CD4-positive, alpha-beta memory T cell (primary cell): Measurements from ENCODE around the gene TMEM178B. TPM values are rescaled to one million over a fixed set of nuclear protein-coding genes. Genes with fewer than 3 reads are reported as not detected.
A peak's percentile ranks its signal among the peaks of the same experiment; 100 is the strongest.

Experiments used
- CTCF ChIA-PET: fragments of 350-600 bp; sonication (Branson Sonifier 250); formaldehyde crosslinking; loops from one replicate; lab custom pipeline; 2021; ENCODE audit warnings: inconsistent platforms; ENCODE audit not compliant: partially characterized antibody; lab: Charles Lee
- POLR2A ChIA-PET: fragments of 350-600 bp; sonication (Branson Sonifier 250); formaldehyde crosslinking; loops from one replicate; lab custom pipeline; 2021; ENCODE audit not compliant: partially characterized antibody; lab: Charles Lee
- DNase-seq, 5 donors: peaks; one replicate each; pipeline versions ENCODE4 v3.0.0 to v3.0.0-alpha.2; 2020 to 2022; ENCODE audit warnings: mixed read lengths in 1 of 5
- H3K27ac ChIP-seq: one replicate; pipeline ENCODE4 v1.7.0; 2013; ENCODE audit warnings: low read depth, low read length
- H3K27me3 ChIP-seq: 2 replicates; pipeline ENCODE4 v1.7.0; 2013; ENCODE audit warnings: mild to moderate bottlenecking, low read length, moderate library complexity; ENCODE audit not compliant: insufficient read depth
- H3K36me3 ChIP-seq: 2 replicates; pipeline ENCODE4 v1.7.0; 2013; ENCODE audit warnings: mild to moderate bottlenecking, low read length, moderate library complexity; ENCODE audit not compliant: insufficient read depth
- H3K4me1 ChIP-seq: 2 replicates; pipeline ENCODE4 v1.7.0; 2013; ENCODE audit warnings: mild to moderate bottlenecking, low read length, moderate library complexity; ENCODE audit not compliant: insufficient read depth
- H3K4me3 ChIP-seq, 2 donors: one replicate each; pipeline ENCODE4 v1.7.0; 2013; ENCODE audit warnings: low read length in 2 of 2, mild to moderate bottlenecking in 1 of 2
- H3K9me3 ChIP-seq, 2 donors: one replicate each; pipeline ENCODE4 v1.7.0; 2013; ENCODE audit warnings: low read length in 2 of 2, control low read depth in 1 of 2; ENCODE audit not compliant: control insufficient read depth in 1 of 2
- H3K27ac Mint-ChIP-seq, 7 donors: one replicate each; pipeline ENCODE4 v1.8.0; 2020 to 2021; ENCODE audit warnings: mixed read lengths in 7 of 7, mild to moderate bottlenecking in 6 of 7, inconsistent platforms in 3 of 7, moderate library complexity in 3 of 7
- H3K27me3 Mint-ChIP-seq, 2 donors: one replicate each; pipeline ENCODE4 v1.8.0; 2020 to 2021; ENCODE audit warnings: mixed read lengths in 2 of 2
- H3K36me3 Mint-ChIP-seq, 2 donors: one replicate each; pipeline ENCODE4 v1.8.0; 2020 to 2021; ENCODE audit warnings: mixed read lengths in 2 of 2, inconsistent platforms in 1 of 2, mild to moderate bottlenecking in 1 of 2
- H3K4me1 Mint-ChIP-seq, 4 donors: one replicate each; pipeline ENCODE4 v1.8.0; 2020 to 2021; ENCODE audit warnings: mixed read lengths in 4 of 4, mild to moderate bottlenecking in 1 of 4
- H3K4me3 Mint-ChIP-seq, 8 donors: one replicate each; pipeline ENCODE4 v1.8.0; 2020 to 2021; ENCODE audit warnings: mixed read lengths in 8 of 8, mild to moderate bottlenecking in 7 of 8, moderate library complexity in 6 of 8, inconsistent platforms in 3 of 8
- H3K9me3 Mint-ChIP-seq, 8 donors: one replicate each; pipeline ENCODE4 v1.8.0; 2020 to 2021; ENCODE audit warnings: mixed read lengths in 8 of 8, mild to moderate bottlenecking in 5 of 8, inconsistent platforms in 3 of 8, moderate library complexity in 1 of 8
- intact Hi-C: fragments of 100-400 bp; cut with micrococcal nuclease; formaldehyde crosslinking; loops from one replicate; pipeline ENCODE4 v1.15.1; 2023
- polyA plus RNA-seq, 2 donors: library from polyadenylated mRNA; unstranded; fragments of 300-500 nt; fragmentation: Illumina TruSeq; gene quantifications; one replicate each; pipeline ENCODE4 v1.2.3, GENCODE V29; 2021
- total RNA-seq, 2 experiments: library from RNA; stranded (reverse); gene quantifications; one replicate each; pipeline ENCODE4 v1.2.3, GENCODE V29; 2021

The TMEM178B gene
- total and polyA plus RNA-seq, 4 experiments from 2014 or later, result 0.20 to 0.89 (median 0.49) TPM

DNA sequence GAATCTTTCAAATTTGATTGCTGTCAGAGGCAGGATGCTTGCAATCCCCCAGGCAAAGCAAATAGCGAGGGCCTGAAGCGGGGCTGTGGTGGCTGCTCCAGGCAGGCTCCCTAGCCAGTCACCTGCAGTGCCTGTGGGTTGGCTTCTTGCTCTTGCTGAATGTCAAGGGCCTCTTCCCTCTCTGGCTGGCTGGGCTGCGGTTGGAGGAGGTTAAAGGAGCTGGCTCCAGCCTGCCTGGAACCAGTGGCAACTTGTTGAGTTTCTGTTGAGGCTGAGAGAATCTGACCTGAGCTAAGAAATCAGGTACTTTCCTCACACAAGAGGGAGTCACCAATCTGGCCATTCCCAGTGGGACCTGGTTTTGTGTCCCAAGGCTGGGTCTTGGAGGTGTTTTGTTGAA, 134.7 kb downstream of the TMEM178B start:
- POLR2A ChIA-PET, result no interaction called here
- no peak overlapping the region for H3K27ac Mint-ChIP-seq
- H3K9me3 ChIP-seq, result no peaks in the 10 kb centered on the region
- no peaks in the 10 kb centered on the region for H3K4me1 Mint-ChIP-seq
- H3K36me3 Mint-ChIP-seq, result no peaks in the 10 kb centered on the region
- H3K4me3 ChIP-seq, result no peak overlapping the region
- H3K4me1 ChIP-seq, result no peaks in the 10 kb centered on the region
- H3K9me3 Mint-ChIP-seq, result no peaks in the 10 kb centered on the region
- CTCF ChIA-PET, result no interaction called here
- peaks cover 0 to 11% of the 10 kb centered on the region in 2 donors for H3K27me3 Mint-ChIP-seq
- no peak overlapping the region for H3K27ac ChIP-seq
- no peaks in the 10 kb centered on the region for H3K27me3 ChIP-seq
- intact Hi-C loops, result no loop called here
- DNase-seq, result no peak
- H3K4me3 Mint-ChIP-seq, result no peak overlapping the region
- no peaks in the 10 kb centered on the region for H3K36me3 ChIP-seq

DNA sequence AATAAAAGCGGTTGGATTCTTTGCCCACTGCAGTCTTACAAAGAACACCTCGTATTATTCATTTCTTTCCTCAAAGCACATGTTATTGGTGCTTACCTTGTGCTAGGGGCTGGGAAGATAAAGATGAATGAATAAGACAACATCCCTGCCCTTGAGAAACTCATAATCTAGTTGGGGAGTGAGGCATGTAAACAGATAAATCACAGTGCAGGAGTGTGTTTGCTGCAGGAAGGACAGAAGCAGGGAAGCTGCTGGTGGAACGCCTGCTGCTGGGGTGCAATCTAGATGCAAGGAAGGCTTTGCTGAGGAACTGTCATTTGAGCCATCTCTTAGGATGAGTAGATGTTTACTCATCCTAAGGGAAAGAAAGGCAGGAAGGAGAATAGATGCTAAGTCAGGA, 135.6 kb downstream of the TMEM178B start:
- Mint-ChIP-seq H3K27ac (no peak overlapping the region), H3K36me3 (no peaks in the 10 kb centered on the region), H3K9me3 (no peaks in the 10 kb centered on the region), H3K27me3 (peaks cover 0 to 9% of the 10 kb centered on the region in 2 donors), H3K4me3 (no peak overlapping the region), H3K4me1 (no peaks in the 10 kb centered on the region)
- ChIA-PET POLR2A (no interaction called here), CTCF (no interaction called here)
- Histone ChIP-seq H3K9me3 (no peaks in the 10 kb centered on the region), H3K27me3 (no peaks in the 10 kb centered on the region), H3K36me3 (no peaks in the 10 kb centered on the region), H3K27ac (no peak overlapping the region), H3K4me3 (no peak overlapping the region), H3K4me1 (no peaks in the 10 kb centered on the region)
- intact Hi-C loops, result no loop called here
- DNase-seq, result no peak

DNA sequence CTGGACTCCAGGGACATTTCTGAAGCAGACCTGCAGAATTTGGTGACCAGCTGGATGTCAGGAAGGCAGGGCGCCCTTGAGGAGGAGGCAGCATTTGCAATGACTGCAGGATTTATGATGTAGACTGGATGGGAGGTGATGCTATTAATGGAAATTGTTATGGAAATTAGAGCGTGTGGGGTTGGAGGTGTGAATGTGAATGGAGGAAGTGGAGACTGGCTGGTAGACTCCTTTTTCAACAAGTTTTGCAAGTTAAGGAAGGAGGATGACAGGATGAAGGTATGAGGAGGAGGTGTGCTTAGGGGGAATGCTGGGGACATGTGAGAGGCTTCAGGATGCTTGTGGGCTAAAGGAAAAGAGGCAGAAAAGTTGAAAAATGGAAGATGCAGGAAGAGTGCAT, 137.0 kb downstream of the TMEM178B start:
- H3K9me3 ChIP-seq, result no peaks in the 10 kb centered on the region
- DNase-seq, result no peak
- intact Hi-C loops, result no loop called here
- no peak overlapping the region for H3K4me3 Mint-ChIP-seq
- H3K27ac ChIP-seq, result no peak overlapping the region
- no peaks in the 10 kb centered on the region for H3K27me3 ChIP-seq
- ChIA-PET CTCF (no interaction called here), POLR2A (no interaction called here)
- H3K4me3 ChIP-seq, result no peak overlapping the region
- no peaks in the 10 kb centered on the region for H3K36me3 Mint-ChIP-seq
- H3K27ac Mint-ChIP-seq, result no peak overlapping the region
- H3K9me3 Mint-ChIP-seq, result no peaks in the 10 kb centered on the region
- H3K27me3 Mint-ChIP-seq, result peaks cover 0 to 9% of the 10 kb centered on the region in 2 donors
- no peaks in the 10 kb centered on the region for H3K36me3 ChIP-seq
- no peaks in the 10 kb centered on the region for H3K4me1 ChIP-seq
- no peaks in the 10 kb centered on the region for H3K4me1 Mint-ChIP-seq

DNA sequence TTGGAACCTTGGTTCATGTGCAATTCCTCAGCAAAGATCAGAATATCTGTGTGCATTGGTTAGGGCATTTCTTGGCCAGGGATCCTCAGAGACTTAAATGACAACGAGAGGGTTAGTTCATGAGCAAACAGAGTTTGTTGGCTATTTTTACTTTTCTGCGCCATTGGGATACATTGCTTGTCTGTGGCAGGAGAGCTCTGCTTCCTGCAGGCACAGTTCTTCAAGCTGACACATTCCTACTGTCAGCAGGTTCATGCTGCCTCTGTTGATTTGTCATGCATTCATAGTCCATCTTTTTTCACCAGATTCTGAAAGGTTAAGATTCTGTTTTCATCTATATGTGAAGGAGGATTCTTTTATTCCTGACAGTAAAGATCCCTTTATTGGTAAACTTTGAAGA, 139.4 kb downstream of the TMEM178B start:
- Histone ChIP-seq H3K4me3 (no peak overlapping the region), H3K36me3 (no peaks in the 10 kb centered on the region), H3K27ac (no peak overlapping the region), H3K27me3 (no peaks in the 10 kb centered on the region), H3K9me3 (no peaks in the 10 kb centered on the region), H3K4me1 (no peaks in the 10 kb centered on the region)
- DNase-seq, result no peak
- Mint-ChIP-seq H3K36me3 (no peaks in the 10 kb centered on the region), H3K9me3 (no peaks in the 10 kb centered on the region), H3K4me1 (no peaks in the 10 kb centered on the region), H3K27ac (no peak overlapping the region), H3K27me3 (peaks cover 0 to 8% of the 10 kb centered on the region in 2 donors), H3K4me3 (no peak overlapping the region)
- intact Hi-C loops, result no loop called here
- CTCF ChIA-PET, result no interaction called here
- POLR2A ChIA-PET, result no interaction called here

DNA sequence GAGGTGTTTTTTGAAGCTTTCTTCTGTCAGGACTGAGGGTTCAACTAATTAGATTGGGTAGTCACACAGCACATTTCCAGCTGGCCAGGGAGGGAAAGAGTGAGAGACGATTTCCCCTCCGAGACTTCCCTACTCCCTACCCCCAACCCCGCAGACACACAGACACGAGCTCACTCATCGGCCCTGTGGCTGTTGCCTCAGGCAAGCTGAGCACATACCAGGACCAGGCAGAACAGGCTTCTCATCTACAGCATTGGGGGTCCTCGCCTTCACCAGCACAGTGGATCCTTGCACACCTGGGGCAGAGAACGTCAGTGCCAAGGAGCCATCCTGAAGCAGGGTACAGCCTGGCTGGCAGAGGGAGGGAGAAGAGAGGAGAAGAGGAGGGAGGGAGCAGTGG, 144.1 kb downstream of the TMEM178B start:
- CTCF ChIA-PET, result no interaction called here

DNA sequence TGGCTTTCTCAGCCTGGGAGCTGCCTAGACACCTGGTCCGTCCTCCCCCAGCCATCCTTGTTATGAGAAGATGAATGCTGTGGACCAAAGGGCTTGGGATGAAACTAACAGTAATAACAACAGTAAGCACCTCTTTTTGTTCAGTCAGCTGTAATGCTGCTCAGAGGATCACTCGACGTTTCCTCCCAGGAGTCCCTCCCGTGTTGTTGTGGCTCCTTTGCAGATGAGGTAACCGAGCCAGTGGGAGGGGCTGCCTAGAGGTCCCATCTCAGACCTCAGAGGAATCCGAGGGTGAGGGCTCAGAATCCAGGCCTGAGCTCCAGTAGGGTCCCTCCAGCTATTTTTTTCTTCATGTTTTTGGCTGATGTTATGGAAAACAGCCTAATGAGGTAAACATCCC, 145.1 kb downstream of the TMEM178B start:
- ChIA-PET POLR2A (no interaction called here), CTCF (no interaction called here)
- Histone ChIP-seq H3K9me3 (no peaks in the 10 kb centered on the region), H3K27me3 (no peaks in the 10 kb centered on the region), H3K4me1 (no peaks in the 10 kb centered on the region), H3K4me3 (no peak overlapping the region), H3K27ac (no peak overlapping the region), H3K36me3 (no peaks in the 10 kb centered on the region)
- intact Hi-C loops, result no loop called here
- Mint-ChIP-seq H3K36me3 (no peaks in the 10 kb centered on the region), H3K4me1 (no peaks in the 10 kb centered on the region), H3K4me3 (no peak overlapping the region), H3K27me3 (peaks cover 2 to 3% of the 10 kb centered on the region in 2 donors), H3K9me3 (peaks cover 0 to 2% (median 0%) of the 10 kb centered on the region in 8 donors), H3K27ac (peak overlapping the region in 1 of 7 donors; percentile 60)
- no peak for DNase-seq

More for the DNA sequence above, 144.1 kb downstream of the TMEM178B start:
- Mint-ChIP-seq H3K36me3 (no peaks in the 10 kb centered on the region), H3K4me3 (no peak overlapping the region), H3K27me3 (peaks cover 2 to 3% of the 10 kb centered on the region in 2 donors), H3K9me3 (peaks cover 0 to 2% (median 0%) of the 10 kb centered on the region in 8 donors), H3K27ac (no peak overlapping the region), H3K4me1 (no peaks in the 10 kb centered on the region)
- DNase-seq, result no peak
- H3K27ac ChIP-seq, result no peak overlapping the region
- POLR2A ChIA-PET, result no interaction called here
- H3K4me1 ChIP-seq, result no peaks in the 10 kb centered on the region
- no peaks in the 10 kb centered on the region for H3K27me3 ChIP-seq
- no peaks in the 10 kb centered on the region for H3K36me3 ChIP-seq
- H3K4me3 ChIP-seq, result no peak overlapping the region
- H3K9me3 ChIP-seq, result no peaks in the 10 kb centered on the region
- intact Hi-C loops, result no loop called here

DNA sequence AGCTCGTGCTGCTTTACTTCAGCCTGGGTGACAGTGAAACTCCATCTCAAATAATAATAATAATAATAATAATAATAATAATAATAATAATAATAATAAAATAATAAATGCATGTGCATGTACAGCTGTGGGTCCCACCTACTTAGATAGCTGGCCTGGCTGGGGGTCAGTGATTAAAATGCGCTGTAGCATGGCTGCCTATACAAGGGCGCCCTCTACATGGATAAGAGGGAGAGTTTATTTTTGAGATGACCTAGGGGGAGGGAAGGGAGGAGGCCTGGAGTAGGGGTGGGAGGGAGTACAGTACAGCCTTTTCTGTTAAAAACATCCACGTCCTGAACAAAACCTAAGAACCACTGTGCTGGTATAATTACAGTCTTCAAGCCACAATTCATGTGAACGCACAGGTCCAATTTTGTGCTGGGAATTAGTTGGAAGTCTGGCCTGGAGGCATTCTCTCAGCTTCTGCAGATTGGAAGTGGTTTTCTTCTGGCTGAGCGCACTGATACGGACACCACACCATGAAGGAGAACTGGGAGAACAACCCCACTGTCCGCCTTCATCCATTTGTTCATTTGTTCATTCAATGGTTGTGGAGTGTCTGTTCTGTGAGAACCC, 146.5 kb downstream of the TMEM178B start:
- H3K9me3 ChIP-seq, result no peaks in the 10 kb centered on the region
- no peak overlapping the region for H3K27ac Mint-ChIP-seq
- H3K9me3 Mint-ChIP-seq, result peaks cover 0 to 2% (median 0%) of the 10 kb centered on the region in 8 donors
- no peaks in the 10 kb centered on the region for H3K36me3 Mint-ChIP-seq
- H3K4me1 Mint-ChIP-seq, result no peaks in the 10 kb centered on the region
- no peaks in the 10 kb centered on the region for H3K36me3 ChIP-seq
- ChIA-PET CTCF (no interaction called here), POLR2A (no interaction called here)
- DNase-seq, result no peak
- peaks cover 2 to 5% of the 10 kb centered on the region in 2 donors for H3K27me3 Mint-ChIP-seq
- H3K27me3 ChIP-seq, result no peaks in the 10 kb centered on the region
- H3K4me3 Mint-ChIP-seq, result no peak overlapping the region
- H3K27ac ChIP-seq, result no peak overlapping the region
- no peak overlapping the region for H3K4me3 ChIP-seq
- H3K4me1 ChIP-seq, result no peaks in the 10 kb centered on the region
- intact Hi-C loops, result no loop called here
